Loucy (cell line): Measurements from ENCODE around the gene LCOR.
A peak's percentile ranks its signal among the peaks of the same experiment; 100 is the strongest.

Experiments
- H2AFZ ChIP-seq: fragments of 200-600 bp; sonication (generic); 2 replicates; pipeline ENCODE4 v1.6.0; 2016; ENCODE audit warnings: antibody characterized with exemption, mild to moderate bottlenecking, low read length, moderate library complexity
- H3F3A ChIP-seq: fragments of 200-600 bp; 2 replicates; pipeline ENCODE4 v1.6.0; 2016; ENCODE audit warnings: antibody characterized with exemption, low read depth, mild to moderate bottlenecking
- H3K27me3 ChIP-seq: fragments of 200-600 bp; sonication (generic); 2 replicates; pipeline ENCODE4 v1.6.1; 2014; ENCODE audit warnings: low read length, mild to moderate bottlenecking; ENCODE audit not compliant: insufficient read depth, poor library complexity, severe bottlenecking
- H3K36me3 ChIP-seq: fragments of 200-600 bp; sonication (generic); 2 replicates; pipeline ENCODE4 v1.6.1; 2016; ENCODE audit warnings: low read length; ENCODE audit not compliant: insufficient read depth
- H3K4me1 ChIP-seq: fragments of 200-600 bp; sonication (generic); 2 replicates; pipeline ENCODE4 v1.5.1; 2014; ENCODE audit warnings: low read length, mild to moderate bottlenecking; ENCODE audit not compliant: insufficient read depth, poor library complexity, severe bottlenecking
- H3K4me2 ChIP-seq: fragments of 200-600 bp; sonication (generic); 2 replicates; pipeline ENCODE4 v1.6.0; 2014; ENCODE audit warnings: antibody characterized with exemption, low read length, low read depth, mild to moderate bottlenecking; ENCODE audit not compliant: poor library complexity, severe bottlenecking
- H3K4me3 ChIP-seq: fragments of 200-600 bp; sonication (generic); 2 replicates; pipeline ENCODE4 v1.5.1; 2014; ENCODE audit warnings: low read length, mild to moderate bottlenecking, mixed read lengths; ENCODE audit not compliant: poor library complexity, severe bottlenecking
- H3K79me2 ChIP-seq: fragments of 200-600 bp; sonication (generic); 2 replicates; pipeline ENCODE4 v1.6.1; 2014; ENCODE audit warnings: low read length; ENCODE audit not compliant: insufficient read depth
- H3K9ac ChIP-seq: fragments of 200-600 bp; sonication (generic); 2 replicates; pipeline ENCODE4 v1.6.0; 2014; ENCODE audit warnings: mild to moderate bottlenecking, low read depth, low read length, moderate library complexity; ENCODE audit not compliant: poor library complexity, severe bottlenecking
- H3K9me2 ChIP-seq: fragments of 200-600 bp; sonication (generic); replicated peaks from 2 replicates; pipeline ENCODE4 v1.6.1; 2016; ENCODE audit warnings: low read depth, low read length, mixed read lengths
- H3K9me3 ChIP-seq: fragments of 200-600 bp; sonication (generic); 2 replicates; pipeline ENCODE4 v1.6.1; 2014; ENCODE audit warnings: mild to moderate bottlenecking, antibody characterized with exemption, low read length, low read depth; ENCODE audit not compliant: insufficient read depth
- H4K20me1 ChIP-seq: fragments of 200-600 bp; sonication (generic); 2 replicates; pipeline ENCODE4 v1.6.0; 2014; ENCODE audit warnings: antibody characterized with exemption, low read length, mild to moderate bottlenecking; ENCODE audit not compliant: insufficient read depth, poor library complexity, severe bottlenecking
- CTCF ChIP-seq: fragments of 200-600 bp; sonication (generic); conservative IDR thresholded peaks from 2 replicates; pipeline ENCODE4 v1.5.1; 2014; ENCODE audit warnings: mild to moderate bottlenecking, antibody characterized with exemption, low read length
- EZH2phosphoT487 ChIP-seq: fragments of 200-600 bp; IDR thresholded peaks from 2 replicates; pipeline ENCODE4 v1.6.1; 2018; ENCODE audit warnings: antibody characterized with exemption, mild to moderate bottlenecking, moderate library complexity, borderline replicate concordance

The LCOR gene

GRCh38 chr10:96998329-96998888 is 166.3 kb downstream of the LCOR start:
- Histone ChIP-seq H3K4me1 (no peaks in the 10 kb centered on the region), H3K27me3 (no peaks in the 10 kb centered on the region), H3K4me3 (no peak overlapping the region), H2AFZ (no peak overlapping the region), H3K79me2 (no peaks in the 10 kb centered on the region), H3K9me3 (no peaks in the 10 kb centered on the region), H3K36me3 (no peaks in the 10 kb centered on the region), H3F3A (no peaks in the 10 kb centered on the region), H3K9ac (no peak overlapping the region), H4K20me1 (no peaks in the 10 kb centered on the region), H3K9me2 (no peaks in the 10 kb centered on the region), H3K4me2 (no peak overlapping the region)
- TF ChIP-seq CTCF, result no peak
- TF ChIP-seq EZH2phosphoT487, result no peak

- no peaks in the 10 kb centered on the region for H3K4me1 ChIP-seq
- no peaks in the 10 kb centered on the region for H3K9me2 ChIP-seq
- TF ChIP-seq EZH2phosphoT487, result no peak
- no peak for TF ChIP-seq CTCF
- H2AFZ ChIP-seq, result no peak overlapping the region
- H3K79me2 ChIP-seq, result no peaks in the 10 kb centered on the region
- no peaks in the 10 kb centered on the region for H3F3A ChIP-seq
- no peaks in the 10 kb centered on the region for H3K27me3 ChIP-seq
- no peak overlapping the region for H3K9ac ChIP-seq
- H3K9me3 ChIP-seq, result no peaks in the 10 kb centered on the region
- H3K36me3 ChIP-seq, result no peaks in the 10 kb centered on the region
- H3K4me3 ChIP-seq, result no peak overlapping the region
- no peaks in the 10 kb centered on the region for H4K20me1 ChIP-seq
- no peak overlapping the region for H3K4me2 ChIP-seq
Observed at GRCh38 chr10:96999337-96999736, 167.2 kb downstream of the LCOR start.

DNA sequence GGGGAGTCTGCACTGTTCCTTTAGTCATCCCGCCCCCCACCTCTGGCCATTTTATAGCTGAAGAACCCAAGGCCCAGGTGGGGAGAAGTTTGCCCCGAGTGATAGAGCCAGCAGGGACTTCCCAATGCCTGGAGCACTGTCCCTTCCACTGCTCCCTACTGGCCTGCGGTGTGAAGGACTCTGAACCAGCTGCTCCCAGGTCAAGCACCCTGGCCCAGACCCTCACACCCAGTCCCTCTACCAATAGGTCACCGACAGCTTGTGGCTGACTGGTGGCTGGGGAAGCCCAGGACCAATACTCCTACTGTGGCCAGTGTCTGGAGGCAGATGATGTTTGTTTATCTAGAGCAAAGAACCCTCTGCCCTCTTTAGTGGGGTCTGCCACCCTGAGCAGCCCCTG is 167.9 kb downstream of the LCOR start:
- Histone ChIP-seq H3K9me2 (no peaks in the 10 kb centered on the region), H3K36me3 (no peaks in the 10 kb centered on the region), H2AFZ (no peak overlapping the region), H3K79me2 (no peaks in the 10 kb centered on the region), H3K9me3 (no peaks in the 10 kb centered on the region), H3K4me3 (no peak overlapping the region), H3K4me2 (no peak overlapping the region), H3F3A (no peaks in the 10 kb centered on the region), H3K4me1 (no peaks in the 10 kb centered on the region), H3K27me3 (no peaks in the 10 kb centered on the region), H3K9ac (no peak overlapping the region), H4K20me1 (no peaks in the 10 kb centered on the region)
- TF ChIP-seq EZH2phosphoT487, result no peak

- Histone ChIP-seq H3K36me3 (no peaks in the 10 kb centered on the region), H3K4me1 (no peaks in the 10 kb centered on the region), H3F3A (no peaks in the 10 kb centered on the region), H3K9me2 (no peaks in the 10 kb centered on the region), H2AFZ (no peak overlapping the region), H3K27me3 (no peaks in the 10 kb centered on the region), H3K4me3 (no peak overlapping the region), H4K20me1 (no peaks in the 10 kb centered on the region), H3K4me2 (no peak overlapping the region), H3K79me2 (no peaks in the 10 kb centered on the region), H3K9ac (no peak overlapping the region), H3K9me3 (no peaks in the 10 kb centered on the region)
- TF ChIP-seq CTCF (peak; percentile 29), EZH2phosphoT487 (no peak)
Observed at GRCh38 chr10:97000487-97001182, 168.5 kb downstream of the LCOR start.
